ENCODE results near the gene AAK1.
"Not testable (repeated sequence)": the region's sequence is repeated elsewhere in the genome, so short reads cannot be mapped to it uniquely, and the experiment has no call there.

Gene AAK1

DNA sequence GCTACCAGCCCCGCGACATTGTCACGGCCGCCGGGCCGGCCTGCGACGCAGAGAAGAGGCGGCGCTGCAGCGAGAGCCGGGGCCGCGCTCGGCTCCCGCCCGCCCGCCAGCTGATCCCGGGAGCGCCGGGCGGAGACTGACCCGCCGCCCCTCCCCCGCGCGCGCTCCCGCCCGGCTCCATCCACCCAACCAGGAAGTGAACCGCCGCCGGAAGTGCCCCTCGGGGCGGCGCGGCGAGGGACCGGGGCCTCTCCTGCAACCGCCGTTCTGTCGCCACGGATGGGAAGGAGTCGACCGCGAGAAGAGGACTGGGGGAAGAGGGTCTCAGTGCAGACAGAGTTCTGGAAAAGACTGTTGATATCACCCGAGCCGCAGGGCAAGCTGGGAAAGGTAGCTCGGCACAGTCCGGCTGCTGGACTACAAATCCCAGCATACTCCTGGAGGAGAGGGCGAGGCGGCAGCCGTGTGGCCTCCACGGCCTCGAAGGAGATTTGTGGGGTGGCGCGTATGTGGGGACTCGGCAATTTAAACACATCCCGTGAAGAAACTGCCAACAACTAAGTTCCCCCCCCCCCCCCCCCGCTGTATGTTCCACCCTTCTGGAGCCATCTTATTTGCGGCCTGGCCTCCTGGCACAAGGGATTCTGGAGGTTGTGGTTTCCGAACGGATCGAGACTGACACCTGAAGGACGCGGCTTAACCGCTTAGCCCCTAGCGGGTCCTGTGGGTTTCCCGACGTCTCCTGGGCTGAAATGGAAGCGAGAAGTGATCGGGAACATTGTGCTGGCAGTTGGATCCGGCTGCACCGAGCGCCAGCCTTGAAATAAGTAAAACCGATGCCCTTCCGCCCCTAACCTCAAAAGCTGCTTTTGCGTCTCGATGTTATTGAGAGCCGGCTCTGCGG lies at the start of gene AAK1:
TSS of gene AAK1 (minus strand) at position 138 of the 904 bp plus-strand sequence. CDS start 699 bp downstream, outside the sequence.
- peak; percentile 35 for DNase-seq

DNA sequence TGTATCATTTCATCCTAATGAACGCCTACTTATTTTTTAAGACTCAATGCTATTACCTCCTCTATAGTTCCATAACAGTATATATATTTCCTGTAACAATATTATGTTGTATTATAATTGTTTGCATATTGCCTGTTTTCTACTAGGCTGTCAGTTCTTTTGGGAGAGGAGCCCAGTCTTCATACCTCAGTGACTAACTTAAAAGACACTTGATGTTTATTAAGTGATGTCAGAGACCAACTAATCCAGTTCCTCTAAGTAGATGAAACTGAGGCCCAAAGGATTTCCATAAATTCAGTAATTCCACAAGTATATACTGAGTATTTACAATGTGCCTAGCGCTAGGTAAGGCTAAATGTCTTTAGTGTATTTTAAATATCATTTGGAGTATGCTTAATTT lies 48.9 kb upstream of the AAK1 start:
- no peak for DNase-seq

DNA sequence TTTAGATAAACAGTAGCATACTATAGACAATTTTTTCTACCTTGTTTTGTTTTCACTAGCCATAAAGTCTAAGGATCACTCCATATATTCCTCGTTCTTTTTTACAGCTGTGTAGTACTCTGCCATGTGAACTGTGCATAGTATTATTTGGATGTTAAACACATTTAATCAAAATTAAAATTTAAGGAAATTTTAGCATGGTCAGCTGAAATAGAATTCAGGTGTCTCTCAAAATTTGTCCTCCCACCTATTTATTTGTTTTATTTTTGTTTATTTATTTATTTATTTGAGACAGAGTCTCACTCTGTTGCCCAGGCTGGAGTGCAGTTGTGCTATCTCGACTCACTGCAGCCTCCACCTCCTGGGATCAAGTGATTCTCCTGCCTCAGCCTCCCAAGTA lies 46.4 kb upstream of the AAK1 start:
- no peak for DNase-seq

DNA sequence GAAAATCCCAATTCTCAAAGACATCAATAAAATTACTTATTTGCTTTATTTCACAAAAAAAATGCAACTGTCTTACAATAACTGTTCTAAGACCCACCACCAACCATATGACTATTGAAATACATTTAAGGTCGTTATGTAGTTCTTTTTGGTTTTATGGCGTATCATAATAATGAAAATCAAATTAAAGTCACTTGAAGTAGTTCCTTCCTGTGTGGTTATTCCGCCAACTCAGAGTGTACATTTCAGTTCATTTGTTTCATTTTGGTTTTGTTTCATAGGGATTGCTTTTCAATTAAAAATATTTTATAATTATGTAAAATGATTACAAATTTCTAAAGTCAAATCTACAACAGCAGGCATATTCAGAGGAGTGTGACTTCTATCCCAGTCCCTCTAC lies 45.9 kb upstream of the AAK1 start:
- no peak for DNase-seq

DNA sequence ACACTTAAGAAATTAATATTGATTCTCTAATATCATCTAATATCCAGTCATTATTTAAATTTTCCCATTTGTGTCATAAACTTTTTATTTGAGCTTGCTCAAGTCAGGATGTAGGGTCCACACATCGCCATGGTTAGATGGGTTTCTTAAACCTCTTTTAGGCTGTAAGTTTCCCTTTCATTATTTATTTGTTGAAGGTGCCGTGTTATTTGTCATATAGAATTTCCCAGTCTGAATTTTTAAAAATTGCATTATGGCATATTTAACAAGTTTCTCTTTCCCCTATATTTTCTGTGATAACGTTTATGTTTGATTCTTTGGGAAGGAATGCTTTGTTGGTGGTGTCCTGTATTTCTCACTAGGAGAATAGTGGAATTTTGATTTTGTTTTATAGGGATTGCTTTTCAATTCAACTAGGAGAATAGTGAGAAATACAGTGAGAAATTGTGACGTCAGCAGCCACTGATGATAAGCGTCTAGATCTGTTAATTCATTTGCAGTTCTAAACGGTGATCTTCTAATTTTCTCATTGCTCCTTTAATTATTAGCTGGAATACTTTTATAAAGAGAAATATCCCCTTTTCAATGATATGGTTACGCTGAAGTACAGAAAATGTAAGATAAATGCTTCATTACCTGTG lies 44.6 kb upstream of the AAK1 start:
- no peak for DNase-seq

DNA sequence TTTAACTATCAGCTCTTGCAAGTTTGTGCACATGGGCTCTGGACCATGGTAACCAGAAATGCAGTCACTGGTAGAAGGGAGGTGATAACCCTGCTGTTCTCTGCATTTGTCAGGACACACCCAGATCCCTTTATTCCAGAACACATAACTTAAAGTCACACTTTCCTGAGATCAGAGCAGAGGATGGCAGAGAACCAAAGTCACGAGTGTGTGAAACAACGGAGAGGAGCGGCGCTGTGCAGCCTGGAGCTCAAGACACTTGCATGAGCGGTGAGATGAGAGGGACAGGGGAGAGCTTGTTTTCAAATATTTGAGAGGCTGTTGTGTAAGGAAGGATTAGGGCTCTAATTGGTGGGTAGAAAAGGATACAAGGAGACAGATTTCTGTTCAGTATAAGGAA lies 43.3 kb upstream of the AAK1 start:
- DNase-seq, result no peak

DNA sequence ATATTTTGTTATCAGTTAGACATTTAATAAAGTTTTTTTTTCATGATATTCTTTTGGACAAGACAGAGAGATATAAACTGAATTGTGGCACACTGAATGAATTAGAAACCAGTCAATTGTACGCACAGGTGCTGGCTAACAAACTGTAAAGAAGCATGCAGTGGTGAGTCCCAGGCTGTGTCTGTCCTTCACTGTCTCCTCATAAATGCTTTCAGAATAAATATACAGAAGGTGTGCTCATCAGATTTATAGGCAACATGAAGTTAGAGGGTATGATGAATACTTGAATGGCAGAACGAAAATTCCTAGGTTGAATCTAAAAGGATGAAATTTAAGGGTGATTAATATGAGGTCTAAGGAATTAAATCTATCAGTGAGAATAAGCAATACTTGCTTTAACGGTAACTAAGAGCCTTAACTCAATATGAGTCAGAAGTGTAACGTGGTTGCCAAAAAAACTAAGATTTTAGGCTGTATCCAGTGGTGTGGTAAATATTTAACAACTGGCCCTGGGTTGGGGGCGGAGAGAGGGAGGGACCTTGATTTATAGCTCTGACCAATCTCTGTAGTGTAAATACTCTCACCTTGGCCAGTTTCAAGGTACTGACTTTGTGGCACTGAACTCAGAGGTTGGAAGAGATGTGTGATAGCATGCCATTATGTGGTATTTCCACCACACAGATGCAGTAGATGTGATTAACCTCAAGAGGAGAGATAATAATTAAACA lies 41.9 kb upstream of the AAK1 start:
- DNase-seq, result no peak

DNA sequence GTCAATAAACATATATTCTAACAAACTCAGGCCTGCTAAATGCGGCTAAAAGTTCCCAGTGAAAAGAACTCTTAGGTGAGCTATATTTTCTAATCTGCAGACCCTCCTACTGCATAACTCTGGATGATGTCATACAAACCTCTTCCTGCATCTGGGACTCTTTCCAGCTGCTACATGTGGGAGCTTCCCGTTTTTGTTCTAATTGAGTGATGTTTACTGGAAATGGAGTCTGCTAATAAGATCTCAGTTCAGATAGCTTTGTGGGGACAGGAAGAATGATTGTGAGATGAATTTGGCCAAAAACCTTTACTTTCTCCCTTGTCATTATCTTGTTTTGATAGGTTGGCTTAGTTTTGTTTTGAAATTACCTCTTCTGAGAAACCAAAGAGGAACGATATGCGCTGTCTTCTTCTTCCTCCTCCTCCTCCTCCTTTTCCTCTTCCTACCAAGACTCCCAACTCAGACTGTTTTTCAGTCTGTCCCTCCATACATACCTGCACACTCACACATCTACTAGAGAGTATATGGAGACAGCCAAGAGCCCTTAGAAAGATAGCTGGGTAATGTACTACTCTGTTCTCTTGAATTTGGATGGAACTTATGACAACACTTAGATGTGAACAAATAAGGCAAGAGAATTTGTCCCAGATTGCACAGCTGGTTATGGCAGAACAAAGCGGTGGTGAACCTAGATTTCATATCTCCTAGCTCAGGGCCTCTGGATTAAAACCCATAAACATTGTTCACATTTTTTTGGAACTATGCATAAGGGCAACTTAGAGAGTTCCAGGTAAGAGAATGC lies 39.8 kb upstream of the AAK1 start:
- no peak for DNase-seq

DNA sequence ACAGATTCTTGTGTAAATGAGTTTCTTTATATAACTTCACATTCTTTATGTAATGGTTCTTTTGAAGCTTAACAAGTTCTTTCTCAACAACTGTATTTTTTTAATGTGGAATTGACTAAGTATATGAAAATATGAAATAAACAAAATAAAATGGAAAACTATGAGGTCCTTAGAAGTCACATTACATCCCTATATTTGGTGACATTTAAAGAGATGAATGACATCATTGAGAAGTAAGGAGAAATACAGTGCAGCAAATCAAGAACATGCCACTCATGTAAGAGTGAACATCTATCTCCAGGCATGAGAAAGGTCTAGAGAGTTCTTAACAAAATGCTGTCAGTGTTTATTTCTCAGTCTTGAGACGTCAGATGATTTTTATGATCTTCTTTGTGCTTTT lies 39.0 kb upstream of the AAK1 start:
- no peak for DNase-seq

DNA sequence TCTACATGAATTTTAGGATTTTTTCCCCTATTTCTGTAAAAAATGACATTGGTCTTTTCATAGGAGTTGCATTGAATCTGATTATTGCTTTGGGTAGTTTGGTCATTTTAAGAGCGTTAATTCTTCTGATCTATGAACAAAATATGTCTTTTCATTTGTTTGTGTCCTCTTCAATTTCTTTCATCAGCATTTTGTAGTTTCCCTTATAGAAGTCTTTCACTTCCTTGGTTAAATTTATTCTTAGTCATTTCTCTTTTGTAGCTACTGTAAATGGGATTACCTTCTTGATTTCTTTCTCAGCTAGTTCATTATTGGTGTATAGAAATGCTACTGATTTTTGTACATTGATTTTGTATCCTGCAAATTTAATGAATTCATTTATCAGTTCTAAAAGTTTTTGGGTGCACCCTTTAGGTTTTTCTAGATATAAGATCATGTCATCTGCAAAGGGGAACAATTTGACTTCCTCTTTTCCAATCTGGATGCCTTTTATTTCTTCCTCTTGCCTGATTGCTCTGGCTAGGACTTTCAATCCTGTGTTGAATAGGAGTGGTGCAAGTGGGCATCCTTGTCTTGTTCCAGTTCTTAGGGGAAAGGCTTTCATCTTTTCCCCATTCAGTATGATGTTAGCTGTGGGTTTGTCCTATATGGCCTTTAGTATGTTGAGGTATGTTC lies 36.6 kb upstream of the AAK1 start:
- no peak for DNase-seq

DNA sequence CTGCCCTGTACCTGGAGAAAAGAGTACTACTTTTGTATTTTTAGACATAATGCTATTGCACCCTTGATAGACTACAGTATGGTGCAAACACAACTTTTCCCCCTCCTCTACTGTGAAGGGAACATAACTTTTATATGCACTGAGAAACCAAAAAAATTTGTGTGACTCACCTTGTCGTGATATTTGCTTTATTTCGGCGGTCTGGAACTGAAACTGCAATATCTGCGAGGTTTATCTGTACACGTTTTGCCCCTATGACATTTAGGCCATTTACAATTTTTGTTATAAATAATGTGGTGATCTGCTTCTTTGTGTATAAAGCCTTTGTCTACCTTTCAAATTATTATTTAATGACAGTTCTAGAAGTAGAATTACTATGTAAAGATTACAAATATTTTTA lies 34.4 kb upstream of the AAK1 start:
- DNase-seq, result no peak

DNA sequence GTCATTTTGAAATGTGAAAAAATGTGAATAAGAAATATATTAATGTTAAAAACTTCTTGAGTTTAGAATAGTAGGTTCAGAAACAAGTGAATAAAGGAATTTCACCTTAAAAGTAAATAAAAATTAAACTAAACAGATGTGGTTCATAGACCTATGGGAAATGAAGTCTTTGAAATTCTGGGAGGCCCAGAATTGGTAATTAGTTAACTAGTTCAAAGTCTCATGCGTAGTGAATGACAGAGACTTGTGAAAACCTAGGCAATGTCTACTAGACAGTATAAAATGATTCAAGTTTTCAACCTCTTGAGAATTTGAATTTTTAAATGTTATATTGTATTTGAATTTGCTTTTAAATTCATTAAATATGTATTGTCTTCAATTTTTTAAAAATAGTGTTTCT lies 32.6 kb upstream of the AAK1 start:
- DNase-seq, result no peak

DNA sequence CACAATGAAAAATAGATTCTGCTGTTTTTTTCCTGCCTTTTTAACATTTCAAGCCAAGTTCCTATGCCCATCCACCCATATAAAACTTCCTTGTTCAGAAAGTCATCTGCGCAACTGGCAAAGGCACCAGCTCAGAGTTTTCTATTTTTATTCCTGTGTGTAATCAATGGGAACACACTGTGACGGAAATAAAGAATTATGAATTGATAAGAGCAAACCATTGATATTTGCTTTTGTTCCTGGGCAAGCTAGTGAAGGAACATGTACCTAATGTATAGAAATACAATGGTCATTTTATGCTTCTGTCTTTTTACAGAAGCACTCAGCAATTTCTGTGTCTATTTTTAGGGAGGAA lies 30.8 kb upstream of the AAK1 start:
- DNase-seq, result no peak

DNA sequence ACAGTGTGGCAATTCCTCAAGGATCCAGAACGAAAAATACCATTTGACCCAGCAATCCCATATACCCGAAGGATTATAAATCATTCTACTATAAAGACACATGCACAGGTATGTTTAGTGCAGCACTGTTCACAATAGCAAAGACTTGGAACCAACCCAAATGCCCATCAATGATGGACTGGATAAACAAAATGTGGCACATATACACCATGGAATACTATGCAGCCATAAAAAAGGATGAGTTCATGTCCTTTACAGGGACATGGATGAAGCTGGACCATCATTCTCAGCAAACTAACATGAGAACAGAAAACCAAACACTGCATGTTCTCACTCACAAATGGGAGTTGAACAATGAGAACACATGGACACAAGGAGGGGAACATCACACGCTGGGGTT lies 29.6 kb upstream of the AAK1 start:
- not testable (repeated sequence) for DNase-seq

DNA sequence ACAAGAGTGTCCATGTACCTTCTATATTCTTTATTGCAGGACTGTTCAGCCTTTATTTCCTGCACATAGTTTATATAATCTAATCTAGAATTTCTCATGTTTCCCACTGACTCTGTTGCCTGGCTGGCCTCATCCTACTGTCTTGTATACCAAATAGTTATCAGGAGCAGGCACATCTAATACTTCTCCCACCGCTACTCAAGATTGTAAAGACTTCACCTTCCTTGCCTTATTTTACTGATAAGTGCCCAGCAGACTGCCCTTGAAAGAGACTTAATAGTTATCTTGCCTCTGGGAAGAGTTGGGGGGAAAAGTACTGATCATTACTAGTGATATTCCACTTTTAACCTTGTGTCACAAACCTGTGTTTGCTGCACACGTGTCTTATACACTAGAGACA lies 26.1 kb upstream of the AAK1 start:
- DNase-seq, result no peak

DNA sequence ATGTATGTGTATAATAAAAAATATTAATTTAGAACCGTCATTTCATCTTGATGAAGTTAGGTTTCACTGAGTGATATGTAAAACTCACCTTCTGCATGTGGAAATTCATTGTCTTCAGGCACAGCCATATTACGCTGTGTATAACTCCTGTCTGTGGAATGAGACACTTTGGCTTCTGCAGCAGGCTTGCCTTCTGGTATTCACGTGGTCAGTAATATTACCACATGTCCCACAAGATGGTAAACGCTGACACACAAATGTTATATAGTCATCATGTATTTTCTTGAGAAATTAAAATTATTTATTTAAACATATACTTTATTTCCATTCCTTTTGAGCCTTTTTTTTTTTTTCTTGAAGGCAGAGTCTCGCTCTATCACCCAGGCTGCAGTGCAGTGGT lies 25.1 kb upstream of the AAK1 start:
- DNase-seq, result no peak

DNA sequence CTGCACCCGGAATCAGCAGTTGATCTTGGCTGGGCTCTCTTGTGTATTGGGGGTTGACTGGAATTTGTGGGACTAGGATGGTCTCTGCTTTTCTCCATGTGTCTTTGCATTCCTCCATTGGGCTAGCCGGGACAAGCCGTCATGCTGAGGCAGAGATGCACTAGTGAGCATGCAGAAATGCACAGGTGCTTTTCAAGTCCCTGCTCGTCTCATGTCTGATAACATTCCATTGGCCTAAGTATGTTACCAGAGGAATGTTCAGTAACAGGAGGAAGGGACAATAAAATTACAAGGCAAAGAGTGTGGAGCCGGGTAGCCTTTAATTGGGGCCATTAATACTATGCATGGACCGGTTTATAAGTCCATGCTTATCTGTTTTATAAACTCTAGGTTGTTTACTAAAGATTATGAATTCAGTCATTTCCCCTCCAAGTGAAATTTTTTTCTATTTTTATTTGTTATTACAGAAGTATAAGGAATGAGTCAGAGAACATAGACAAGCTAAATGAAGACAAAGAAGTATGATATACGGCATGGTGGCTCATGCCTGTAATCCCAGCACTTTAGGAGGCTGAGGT lies 24.4 kb upstream of the AAK1 start:
- no peak for DNase-seq

DNA sequence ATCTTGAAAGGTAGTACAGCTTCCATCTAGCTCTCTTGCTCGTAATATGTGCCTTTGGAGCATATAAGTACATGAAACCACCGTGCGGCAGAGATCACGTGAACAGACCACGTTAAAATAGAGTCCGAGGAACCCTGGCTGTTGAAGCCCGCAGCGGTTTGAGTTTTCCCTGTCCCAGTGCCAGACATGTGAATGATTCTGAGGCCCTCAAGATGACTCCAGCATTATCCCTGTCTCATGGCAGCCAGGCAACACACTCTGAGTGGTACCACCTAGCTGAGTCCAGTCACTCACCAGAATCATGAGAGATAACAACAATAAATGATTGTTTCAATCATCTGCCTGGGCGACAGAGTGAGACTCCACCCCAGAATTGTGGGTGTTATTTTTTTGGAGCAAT lies 21.6 kb upstream of the AAK1 start:
- no peak for DNase-seq

DNA sequence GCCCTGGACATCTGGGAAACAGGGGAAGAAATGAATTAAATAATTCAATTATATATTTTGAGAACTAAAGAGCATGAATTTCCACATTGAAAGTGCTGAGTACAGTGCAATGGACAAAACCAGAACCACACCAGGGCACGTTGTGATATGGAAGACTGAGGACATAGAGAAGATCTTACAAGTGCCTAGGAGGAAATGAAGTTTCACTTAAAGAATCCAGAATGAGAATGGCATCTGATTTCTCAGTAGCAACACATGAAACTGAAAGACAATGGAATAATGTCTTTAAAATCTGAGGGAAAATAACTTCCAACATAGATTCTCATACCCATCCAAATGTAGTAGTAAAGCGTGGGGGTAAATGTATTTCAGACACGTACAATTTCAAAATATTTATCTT lies 20.3 kb upstream of the AAK1 start:
- DNase-seq, result no peak

DNA sequence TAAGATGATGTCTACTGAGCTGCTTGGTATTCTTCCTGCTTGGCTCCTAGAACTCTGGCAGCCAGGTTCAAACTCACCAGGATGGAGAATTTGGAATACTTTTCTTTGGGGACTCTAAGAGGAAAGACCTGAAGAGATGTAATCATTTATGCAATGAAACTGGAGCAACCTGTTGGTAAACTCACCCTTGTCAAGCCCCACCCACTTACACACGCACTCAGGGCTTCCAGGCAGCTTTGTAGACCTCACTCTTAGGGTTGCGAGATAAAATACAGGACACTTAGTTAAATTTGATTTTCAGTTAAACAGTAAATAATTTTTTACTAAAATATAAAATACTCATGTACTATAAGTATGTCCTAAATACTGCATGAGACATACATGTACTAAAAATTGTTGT lies 19.0 kb upstream of the AAK1 start:
- DNase-seq, result not testable (repeated sequence)

DNA sequence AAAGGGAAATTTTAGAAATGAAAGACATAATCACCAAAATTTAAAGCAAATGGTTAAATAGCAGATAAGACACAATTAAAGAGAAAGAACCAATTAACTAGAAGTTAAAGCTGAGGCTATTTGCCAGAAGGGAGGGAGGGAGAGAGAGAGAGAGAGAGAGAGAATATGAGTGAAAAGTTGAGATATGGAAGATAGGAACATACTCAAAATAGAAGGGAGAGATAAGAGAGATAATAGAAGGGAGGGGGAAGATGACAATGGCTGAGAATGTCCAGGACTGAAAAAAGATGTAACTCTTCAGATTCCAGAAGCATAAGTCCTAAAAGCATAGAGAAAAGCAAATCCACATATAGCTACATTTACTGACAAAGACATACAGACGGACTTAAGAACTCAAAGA lies 17.1 kb upstream of the AAK1 start:
- no peak for DNase-seq

DNA sequence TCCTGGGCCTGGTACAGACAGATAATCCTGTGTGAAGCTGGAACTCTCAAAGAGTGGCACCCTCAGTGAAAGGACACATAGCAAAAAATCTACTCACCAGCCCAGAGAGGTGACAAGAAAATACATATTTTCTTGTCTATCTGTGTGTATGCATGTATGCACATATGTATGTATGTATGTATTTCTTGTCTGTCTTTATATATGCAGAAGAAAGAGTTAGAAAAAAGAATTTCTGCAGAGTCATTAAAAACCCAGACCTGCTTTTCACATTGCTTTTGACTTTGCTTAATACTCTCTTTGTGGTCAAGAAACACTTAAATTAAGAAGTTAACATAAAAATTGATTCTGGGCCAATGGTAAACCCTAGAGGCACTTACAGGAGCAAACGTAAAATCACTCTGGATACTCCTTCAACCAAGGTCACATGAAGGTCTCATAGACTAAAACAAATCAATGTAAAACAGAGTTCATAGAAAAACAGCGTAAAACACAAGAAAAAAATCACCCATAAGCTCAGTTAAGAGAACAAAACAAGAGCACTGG lies 16.5 kb upstream of the AAK1 start:
- no peak for DNase-seq

Measured in NCI-H524 treated with DMSO at 0.1 percent for 48 hours (cell line).